HEK293T (cell line): ENCODE data around the gene ATXN7L2.

Experiments used
- CTCF ChIA-PET: fragments of 350-600 bp; formaldehyde crosslinking; extraction: SDS; loops from one replicate; lab custom pipeline; 2021; ENCODE audit warnings: antibody characterized with exemption, inconsistent platforms; lab: Yijun Ruan, JAX
- POLR2A ChIA-PET: fragments of 350-600 bp; formaldehyde crosslinking; extraction: SDS; loops from one replicate; lab custom pipeline; 2020; ENCODE audit warnings: antibody characterized with exemption, inconsistent platforms; lab: Yijun Ruan, JAX
- DNase-seq: peaks from one replicate; pipeline ENCODE4 v3.0.0; 2012; ENCODE audit warnings: mixed read lengths; ENCODE audit errors: extremely low spot score
- ARNT ChIP-seq: fragments of 450-650 bp; IDR thresholded peaks from 2 replicates; pipeline ENCODE4 v1.6.1; 2017; ENCODE audit warnings: mild to moderate bottlenecking
- BHLHE40 ChIP-seq: fragments of 450-650 bp; IDR thresholded peaks from 2 replicates; pipeline ENCODE4 v1.6.1; 2016; ENCODE audit warnings: mild to moderate bottlenecking, moderate library complexity, borderline replicate concordance
- CTBP1 ChIP-seq: fragments of 450-650 bp; IDR thresholded peaks from 2 replicates; pipeline ENCODE4 v1.6.1; 2016; ENCODE audit warnings: borderline replicate concordance
- ELF4 ChIP-seq: fragments of 450-650 bp; IDR thresholded peaks from 2 replicates; pipeline ENCODE4 v1.6.1; 2017; ENCODE audit warnings: antibody characterized with exemption
- FOXA1 ChIP-seq: fragments of 450-650 bp; IDR thresholded peaks from 2 replicates; pipeline ENCODE4 v1.6.1; 2016; ENCODE audit warnings: mild to moderate bottlenecking
- FOXK2 ChIP-seq: fragments of 450-650 bp; IDR thresholded peaks from 2 replicates; pipeline ENCODE4 v1.6.1; 2016; ENCODE audit warnings: mild to moderate bottlenecking
- FOXM1 ChIP-seq: fragments of 450-650 bp; IDR thresholded peaks from 2 replicates; pipeline ENCODE4 v1.6.1; 2017; ENCODE audit warnings: mild to moderate bottlenecking, borderline replicate concordance
- HDGF ChIP-seq: fragments of 450-650 bp; IDR thresholded peaks from 2 replicates; pipeline ENCODE4 v1.6.1; 2017; ENCODE audit warnings: antibody characterized with exemption, borderline replicate concordance
- L3MBTL2 ChIP-seq: fragments of 450-650 bp; conservative IDR thresholded peaks from 2 replicates; pipeline ENCODE4 v1.6.1; 2016; ENCODE audit warnings: mild to moderate bottlenecking
- LEF1 ChIP-seq: fragments of 450-650 bp; IDR thresholded peaks from 2 replicates; pipeline ENCODE4 v1.6.1; 2017; ENCODE audit warnings: mild to moderate bottlenecking, borderline replicate concordance
- NFRKB ChIP-seq: fragments of 450-650 bp; IDR thresholded peaks from 2 replicates; pipeline ENCODE4 v1.6.1; 2016; ENCODE audit warnings: mild to moderate bottlenecking, moderate library complexity
- PKNOX1 ChIP-seq: fragments of 450-650 bp; IDR thresholded peaks from 2 replicates; pipeline ENCODE4 v1.6.1; 2016
- SP1 ChIP-seq: fragments of 450-650 bp; IDR thresholded peaks from 2 replicates; pipeline ENCODE4 v1.6.1; 2017
- SUZ12 ChIP-seq: fragments of 450-650 bp; IDR thresholded peaks from 2 replicates; pipeline ENCODE4 v1.6.1; 2016; ENCODE audit warnings: mild to moderate bottlenecking
- TARDBP ChIP-seq: fragments of 450-650 bp; IDR thresholded peaks from 2 replicates; pipeline ENCODE4 v1.6.1; 2016
- ZNF384 ChIP-seq: fragments of 450-650 bp; IDR thresholded peaks from 2 replicates; pipeline ENCODE4 v1.6.1; 2016

Gene ATXN7L2

GRCh38 chr1:109500941-109501381, 17.3 kb downstream of the ATXN7L2 start:
- TF ChIP-seq L3MBTL2 (no peak), TARDBP (no peak), NFRKB (no peak), HDGF (no peak), ELF4 (no peak), PKNOX1 (no peak), LEF1 (no peak), BHLHE40 (no peak), ZNF384 (no peak), SP1 (no peak), FOXM1 (no peak), SUZ12 (no peak), ARNT (no peak)
- CTCF ChIA-PET: interaction anchor here (1.2 to 9.8 kb wide), 2 partner anchors 9 to 31 kb away, joined by 3 to 115 read pairs; partner anchors contain the start of gene AMIGO1
- POLR2A ChIA-PET: no interaction called here
- DNase-seq: no peak

DNA sequence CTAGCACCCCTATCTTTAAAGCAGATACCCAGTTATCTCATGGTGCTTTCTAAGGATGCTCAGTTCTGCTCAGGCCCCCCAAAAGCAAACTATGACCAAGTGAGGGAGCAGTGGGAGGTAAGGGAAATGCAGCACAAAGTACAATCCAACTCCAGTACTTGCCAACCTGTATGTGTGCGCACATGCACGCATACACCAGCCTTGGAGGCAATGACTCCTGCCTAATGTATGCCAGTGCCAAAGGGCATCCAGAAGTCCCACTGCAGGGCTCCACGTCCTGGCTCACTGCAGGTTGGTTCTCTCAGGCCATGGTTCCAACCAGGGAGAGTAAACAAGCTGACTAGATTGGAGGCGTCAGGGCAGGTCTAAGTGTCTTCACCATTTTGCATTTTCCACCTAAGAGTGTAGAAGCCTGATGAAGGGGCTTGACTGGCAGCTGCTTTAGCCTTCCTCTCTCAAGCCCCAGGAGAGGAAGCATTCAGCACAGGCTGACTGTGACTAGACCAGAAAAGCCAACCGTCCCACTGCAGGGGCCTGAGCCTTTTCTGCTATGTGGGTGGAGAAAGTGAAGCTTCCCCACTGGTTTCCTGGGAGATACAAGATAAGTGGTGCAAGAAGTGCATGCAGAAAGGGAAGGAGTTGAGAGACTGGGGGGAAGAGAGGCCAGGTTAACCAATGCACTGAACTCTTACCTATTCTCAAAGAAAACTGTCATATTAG, 18.1 kb downstream of the ATXN7L2 start:
- ChIA-PET CTCF (interaction anchor here (1.5 kb wide), 1 partner anchor 11 kb away, joined by 4 read pairs; no protein-coding TSS in a partner anchor), POLR2A (no interaction called here)
- TF ChIP-seq SP1 (no peak), LEF1 (no peak), FOXK2 (no peak), BHLHE40 (no peak)
- DNase-seq: no peak

- CTCF ChIA-PET: interaction anchor here (1.5 kb wide), 1 partner anchor 12 kb away, joined by 4 read pairs; no protein-coding TSS in a partner anchor
- no peak for TF ChIP-seq LEF1
- no peak for DNase-seq
- POLR2A ChIA-PET: no interaction called here
These were observed 18.7 kb downstream of the ATXN7L2 start for GRCh38 chr1:109502364-109502851.

DNA sequence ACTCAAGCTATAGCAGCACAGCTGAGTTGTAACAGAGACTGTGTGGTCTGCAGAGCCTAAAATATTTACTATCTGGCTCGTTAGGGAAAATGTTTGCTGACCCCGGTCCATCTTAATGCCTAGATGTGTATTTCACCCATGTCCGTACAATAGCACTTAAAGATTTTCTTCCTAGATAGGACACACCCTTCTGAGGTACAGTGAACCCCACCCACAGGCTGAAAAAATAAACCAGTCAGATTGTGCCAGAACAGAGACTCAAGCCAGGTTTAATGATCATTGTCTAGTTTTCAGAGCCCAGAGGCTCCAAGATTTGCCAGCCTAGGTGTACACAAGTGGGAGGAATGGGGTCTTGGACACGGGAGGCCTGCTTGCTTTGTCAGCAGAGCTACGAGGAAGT, 20.2 kb downstream of the ATXN7L2 start:
- POLR2A ChIA-PET: no interaction called here
- TF ChIP-seq ZNF384: no peak
- TF ChIP-seq ELF4: no peak
- no peak for TF ChIP-seq LEF1
- TF ChIP-seq FOXA1: no peak
- no peak for TF ChIP-seq ARNT
- no peak for TF ChIP-seq SP1
- CTCF ChIA-PET: interaction anchor here (0.6 to 2.9 kb wide), 3 partner anchors 10 to 32 kb away, joined by 3 to 13 read pairs (median 3); partner anchors contain the start of gene CYB561D1
- DNase-seq: no peak

- ChIA-PET POLR2A (interaction anchor here (2.3 kb wide), 1 partner anchor 80 kb away, joined by 5 read pairs; no protein-coding TSS in a partner anchor), CTCF (interaction anchor here (1.1 to 5.1 kb wide), 3 partner anchors 11 to 27 kb away, joined by 3 to 37 read pairs (median 13); partner anchors contain the start of gene CYB561D1)
- TF ChIP-seq TARDBP: no peak
- TF ChIP-seq BHLHE40: no peak
- no peak for TF ChIP-seq CTBP1
- no peak for TF ChIP-seq SP1
- no peak for TF ChIP-seq FOXA1
- no peak for TF ChIP-seq ELF4
- no peak for TF ChIP-seq NFRKB
- TF ChIP-seq FOXM1: no peak
- no peak for TF ChIP-seq ZNF384
- no peak for TF ChIP-seq FOXK2
- TF ChIP-seq ARNT: no peak
- no peak for TF ChIP-seq L3MBTL2
- TF ChIP-seq LEF1: no peak
- TF ChIP-seq HDGF: no peak
- TF ChIP-seq PKNOX1: no peak
- no peak for TF ChIP-seq SUZ12
- no peak for DNase-seq
These were observed 21.3 kb downstream of the ATXN7L2 start for GRCh38 chr1:109504974-109505373.

DNA sequence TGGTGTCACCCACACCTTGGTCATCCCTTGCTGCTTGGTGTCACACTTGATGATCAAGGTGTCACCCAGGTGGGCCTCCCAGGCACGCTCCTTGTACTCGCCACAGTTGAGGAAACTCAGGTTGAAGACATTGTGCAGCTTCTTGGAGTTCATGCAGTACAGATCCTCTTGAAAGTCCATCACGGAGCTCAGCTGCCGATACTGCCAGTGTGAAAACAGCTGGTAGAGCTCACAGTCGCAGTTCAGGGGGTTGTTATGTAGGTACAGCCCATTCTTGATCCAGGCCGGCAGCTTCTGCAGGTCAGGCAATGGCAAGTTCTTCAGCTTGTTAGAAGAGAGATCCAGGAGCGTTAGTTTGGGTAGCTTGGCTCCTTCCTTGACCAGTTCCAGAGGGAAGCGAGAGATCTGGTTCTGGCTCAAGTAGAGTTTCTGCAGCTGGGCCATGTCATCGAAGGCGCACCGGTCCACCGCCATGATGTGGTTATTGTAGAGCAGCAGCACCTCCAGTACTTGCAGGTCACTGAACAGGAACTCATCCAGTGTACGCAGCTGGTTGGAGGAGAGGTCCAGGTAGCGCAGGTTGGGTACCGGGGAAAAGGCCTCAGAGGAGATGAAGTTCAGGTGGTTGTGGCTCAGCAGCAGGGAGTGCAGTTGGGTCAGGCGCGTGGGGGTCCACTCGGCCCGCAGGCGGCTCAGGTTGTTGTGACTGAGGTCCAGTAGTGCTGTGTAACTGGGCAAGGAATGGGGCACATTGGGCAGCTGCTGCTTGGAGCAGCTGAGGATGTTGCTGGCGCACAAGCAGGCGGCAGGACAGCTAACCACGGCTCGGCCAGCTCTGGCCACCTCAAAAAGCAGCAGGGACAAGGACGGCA, 24.5 kb downstream of the ATXN7L2 start:
- ChIA-PET CTCF (interaction anchor here (0.5 to 5.1 kb wide), 5 partner anchors 10 to 24 kb away, joined by 3 to 37 read pairs (median 3); partner anchors contain the start of gene CYB561D1), POLR2A (interaction anchor here (0.7 to 1.0 kb wide), 2 partner anchors 11 to 14 kb away, joined by 3 to 5 read pairs; partner anchors contain the start of gene CYB561D1)
- TF ChIP-seq NFRKB (no peak), TARDBP (no peak), ARNT (no peak), LEF1 (no peak), BHLHE40 (no peak), SUZ12 (no peak), CTBP1 (no peak), FOXK2 (no peak), HDGF (no peak), ZNF384 (no peak), SP1 (no peak), FOXA1 (no peak), ELF4 (no peak), FOXM1 (no peak)
- no peak for DNase-seq
